ENCODE measurements around the gene HPRT1.

DNA sequence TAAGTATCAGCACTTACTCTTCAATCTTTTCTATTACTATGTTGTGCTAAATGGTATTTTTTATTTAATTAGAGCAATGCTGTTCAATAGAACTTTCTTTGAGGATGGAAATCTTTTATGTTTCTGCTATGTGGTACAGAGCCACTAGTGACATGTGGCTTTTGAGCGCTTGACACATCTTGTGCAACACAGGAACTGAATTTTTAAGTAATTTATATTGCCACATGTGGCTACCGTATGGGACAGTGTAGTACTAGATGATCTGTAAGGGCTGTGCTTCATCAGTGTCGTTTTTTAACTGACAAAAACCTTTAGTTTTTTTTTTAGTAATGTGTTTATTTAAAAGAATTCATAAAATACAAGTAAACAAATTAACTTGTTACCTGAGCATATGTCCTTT lies 22.4 kb downstream of the HPRT1 start:
- TF ChIP-seq, protein P1, sequence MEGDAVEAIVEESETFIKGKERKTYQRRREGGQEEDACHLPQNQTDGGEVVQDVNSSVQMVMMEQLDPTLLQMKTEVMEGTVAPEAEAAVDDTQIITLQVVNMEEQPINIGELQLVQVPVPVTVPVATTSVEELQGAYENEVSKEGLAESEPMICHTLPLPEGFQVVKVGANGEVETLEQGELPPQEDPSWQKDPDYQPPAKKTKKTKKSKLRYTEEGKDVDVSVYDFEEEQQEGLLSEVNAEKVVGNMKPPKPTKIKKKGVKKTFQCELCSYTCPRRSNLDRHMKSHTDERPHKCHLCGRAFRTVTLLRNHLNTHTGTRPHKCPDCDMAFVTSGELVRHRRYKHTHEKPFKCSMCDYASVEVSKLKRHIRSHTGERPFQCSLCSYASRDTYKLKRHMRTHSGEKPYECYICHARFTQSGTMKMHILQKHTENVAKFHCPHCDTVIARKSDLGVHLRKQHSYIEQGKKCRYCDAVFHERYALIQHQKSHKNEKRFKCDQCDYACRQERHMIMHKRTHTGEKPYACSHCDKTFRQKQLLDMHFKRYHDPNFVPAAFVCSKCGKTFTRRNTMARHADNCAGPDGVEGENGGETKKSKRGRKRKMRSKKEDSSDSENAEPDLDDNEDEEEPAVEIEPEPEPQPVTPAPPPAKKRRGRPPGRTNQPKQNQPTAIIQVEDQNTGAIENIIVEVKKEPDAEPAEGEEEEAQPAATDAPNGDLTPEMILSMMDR (conservative IDR thresholded peaks at IDR 0.05; ENCODE audit: low read depth, low read length) = no peak
- no peak for TF ChIP-seq EZH2phosphoT487 (IDR thresholded peaks at IDR 0.05; ENCODE audit: borderline replicate concordance, low read length)

Measured in PC-3 (cell line).